Natural killer cell (primary cell): Measurements from ENCODE around the gene TRIM47. TPM values are rescaled to one million over a fixed set of nuclear protein-coding genes. Genes with fewer than 3 reads are reported as not detected.

Experiments used
- ATAC-seq, 3 donors: fragments of 150-1000 bp in 2 of 3; fragments of 200-7000 bp in 1 of 3; cut with Tn5 transposase; 1 replicate in 1 of 3; 2 replicates in 2 of 3; pipeline ENCODE4 v1.10.0; 2021; ENCODE audit warnings: mild to moderate bottlenecking in 2 of 3, moderate library complexity in 2 of 3
- DNase-seq, 2 donors: peaks; one replicate each; pipeline versions ENCODE4 v3.0.0 to v3.0.0-alpha.2; 2013 to 2021; ENCODE audit warnings: mixed read lengths in 1 of 2
- H3K27ac ChIP-seq: one replicate; pipeline ENCODE4 v1.5.1; 2013; ENCODE audit warnings: mild to moderate bottlenecking, low read length
- H3K27me3 ChIP-seq: one replicate; pipeline ENCODE4 v1.6.1; 2013; ENCODE audit warnings: low read length; ENCODE audit not compliant: control insufficient read depth, insufficient read depth
- H3K36me3 ChIP-seq: one replicate; pipeline ENCODE4 v1.6.1; 2013; ENCODE audit warnings: low read length; ENCODE audit not compliant: control insufficient read depth, insufficient read depth
- H3K4me1 ChIP-seq: one replicate; pipeline ENCODE4 v1.6.1; 2013; ENCODE audit warnings: low read length; ENCODE audit not compliant: control insufficient read depth, insufficient read depth
- H3K4me3 ChIP-seq: one replicate; pipeline ENCODE4 v1.5.1; 2013; ENCODE audit warnings: low read length
- H3K9me3 ChIP-seq: one replicate; pipeline ENCODE4 v1.6.1; 2013; ENCODE audit warnings: low read length; ENCODE audit not compliant: control insufficient read depth, insufficient read depth
- H3K27ac Mint-ChIP-seq, 2 donors: one replicate each; pipeline ENCODE4 v1.8.0; 2022; ENCODE audit warnings: mild to moderate bottlenecking in 2 of 2, mixed read lengths in 2 of 2, moderate library complexity in 1 of 2
- H3K27me3 Mint-ChIP-seq, 2 donors: one replicate each; pipeline ENCODE4 v1.8.0; 2022; ENCODE audit warnings: low read depth in 2 of 2, mixed read lengths in 2 of 2
- H3K36me3 Mint-ChIP-seq: one replicate; pipeline ENCODE4 v1.8.0; 2022; ENCODE audit warnings: mixed read lengths
- H3K4me1 Mint-ChIP-seq, 2 donors: one replicate each; pipeline ENCODE4 v1.8.0; 2022; ENCODE audit warnings: mixed read lengths in 2 of 2
- H3K4me3 Mint-ChIP-seq: one replicate; pipeline ENCODE4 v1.8.0; 2022; ENCODE audit warnings: mild to moderate bottlenecking, moderate library complexity, mixed read lengths
- H3K9me3 Mint-ChIP-seq, 2 donors: one replicate each; pipeline ENCODE4 v1.8.0; 2022; ENCODE audit warnings: mixed read lengths in 2 of 2
- CTCF ChIP-seq: fragments of 200-600 bp; IDR thresholded peaks from one replicate; pipeline ENCODE4 v1.8.0; 2022; ENCODE audit warnings: antibody characterized with exemption
- WGBS: methylation state at CpG from one replicate; pipeline ENCODE4 v1.1.7; 2013; ENCODE audit warnings: missing lambda C conversion rate; ENCODE audit not compliant: insufficient coverage; 5-methylcytosine and 5-hydroxymethylcytosine counted together
- intact Hi-C: fragments of 100-400 bp; cut with micrococcal nuclease; formaldehyde crosslinking; loops from one replicate; pipeline ENCODE4 v1.14.2; 2022
- total RNA-seq, 4 donors: library from RNA; stranded (reverse); fragments of 120-200 nt in 1 of 4; gene quantifications; one replicate each; pipeline versions ENCODE4 v1.2.3 to v1.2.4, GENCODE V29; 2013 to 2022

TRIM47 gene
- total RNA-seq, 3 donors from 2014 or later (not counting 1 experiment from before 2014, with no cell fraction given), result 1.2 to 2.5 (median 2.0) TPM

- H3K27me3 Mint-ChIP-seq, result no peaks in the 10 kb centered on the region
- H3K4me3 ChIP-seq, result peak overlapping the region; percentile 18
- TF ChIP-seq CTCF, result no peak
- H3K36me3 ChIP-seq, result peaks cover 73% of the 10 kb centered on the region
- intact Hi-C loops, result loop anchor here (1.0 kb wide), 1 partner anchor 48 kb away; the partner anchor contains the start of gene UNK
- H3K27me3 ChIP-seq, result no peaks in the 10 kb centered on the region
- H3K9me3 Mint-ChIP-seq, result no peaks in the 10 kb centered on the region
- H3K9me3 ChIP-seq, result no peaks in the 10 kb centered on the region
- peaks cover 59% of the 10 kb centered on the region for H3K4me1 ChIP-seq
- ATAC-seq (peak; percentile 68 to 87 (median 68)), DNase-seq (peak; percentile 71 to 84)
- H3K4me3 Mint-ChIP-seq, result peak overlapping the region; percentile 85
- H3K27ac ChIP-seq, result peak overlapping the region; percentile 94
- WGBS, result 44% methylated on average over 10 of the region's 10 CpGs
- H3K4me1 Mint-ChIP-seq, result peaks cover 23 to 48% of the 10 kb centered on the region in 2 donors
- H3K27ac Mint-ChIP-seq, result peak overlapping the region; percentile 97 to 99
- no peaks in the 10 kb centered on the region for H3K36me3 Mint-ChIP-seq
These were observed 46.2 kb downstream of the TRIM47 start for GRCh38 chr17:75832164-75832651.

GRCh38 chr17:75831032-75831571, 47.3 kb downstream of the TRIM47 start:
- DNase-seq (no peak), ATAC-seq (no peak)
- Histone ChIP-seq H3K4me3 (no peak overlapping the region), H3K27me3 (no peaks in the 10 kb centered on the region), H3K9me3 (no peaks in the 10 kb centered on the region), H3K36me3 (peaks cover 64% of the 10 kb centered on the region), H3K4me1 (peaks cover 68% of the 10 kb centered on the region), H3K27ac (peak overlapping the region; percentile 94)
- no peaks in the 10 kb centered on the region for H3K36me3 Mint-ChIP-seq
- no peak for TF ChIP-seq CTCF
- peak overlapping the region; percentile 97 to 99 for H3K27ac Mint-ChIP-seq
- peaks cover 29 to 54% of the 10 kb centered on the region in 2 donors for H3K4me1 Mint-ChIP-seq
- H3K4me3 Mint-ChIP-seq, result no peak overlapping the region
- H3K9me3 Mint-ChIP-seq, result no peaks in the 10 kb centered on the region
- no peaks in the 10 kb centered on the region for H3K27me3 Mint-ChIP-seq
- intact Hi-C loops, result no loop called here
- 93% methylated on average over 7 of the region's 15 CpGs for WGBS

- intact Hi-C loops, result no loop called here
- no peaks in the 10 kb centered on the region for H3K36me3 Mint-ChIP-seq
- peak; percentile 37 for TF ChIP-seq CTCF
- 96% methylated on average over 27 of the region's 27 CpGs for WGBS
- H3K27ac Mint-ChIP-seq, result peak overlapping the region; percentile 97 to 99
- peak overlapping the region; percentile 37 for H3K4me3 Mint-ChIP-seq
- Histone ChIP-seq H3K27me3 (no peaks in the 10 kb centered on the region), H3K27ac (peak overlapping the region; percentile 9), H3K4me1 (peaks cover 68% of the 10 kb centered on the region), H3K4me3 (no peak overlapping the region), H3K9me3 (no peaks in the 10 kb centered on the region), H3K36me3 (peaks cover 59% of the 10 kb centered on the region)
- ATAC-seq (no peak), DNase-seq (peak in 1 of 2 donors; percentile 61)
- no peaks in the 10 kb centered on the region for H3K27me3 Mint-ChIP-seq
- peaks cover 29 to 54% of the 10 kb centered on the region in 2 donors for H3K4me1 Mint-ChIP-seq
- no peaks in the 10 kb centered on the region for H3K9me3 Mint-ChIP-seq
These were observed 48.0 kb downstream of the TRIM47 start for GRCh38 chr17:75830164-75831031.
